Mucosa of descending colon (tissue), 3 donors: Measurements from ENCODE around the gene TGFBI. TPM values are rescaled to one million over a fixed set of nuclear protein-coding genes. Genes with fewer than 3 reads are reported as not detected.

Experiments
- ATAC-seq: fragments of 200-7000 bp; cut with Tn5 transposase; one replicate; pipeline ENCODE4 v1.9.1; 2020; ENCODE audit warnings: mild to moderate bottlenecking, moderate library complexity
- DNase-seq, 3 donors: peaks; one replicate each; pipeline ENCODE4 v3.0.0-alpha.2; 2020
- H3K36me3 ChIP-seq: fragments of 200-600 bp; one replicate; pipeline ENCODE4 v1.8.0; 2021; ENCODE audit warnings: low read depth, mild to moderate bottlenecking
- H3K4me1 ChIP-seq: fragments of 200-600 bp; one replicate; pipeline ENCODE4 v1.8.0; 2021; ENCODE audit warnings: low read depth, mild to moderate bottlenecking
- H3K4me3 ChIP-seq: fragments of 200-600 bp; one replicate; pipeline ENCODE4 v1.8.0; 2021; ENCODE audit warnings: mild to moderate bottlenecking
- H3K9me3 ChIP-seq: fragments of 200-600 bp; one replicate; pipeline ENCODE4 v1.8.0; 2021; ENCODE audit warnings: mild to moderate bottlenecking
- CTCF ChIP-seq: fragments of 200-600 bp; IDR thresholded peaks from one replicate; pipeline ENCODE4 v1.8.0; 2022; ENCODE audit warnings: antibody characterized with exemption, mild to moderate bottlenecking
- intact Hi-C, 2 donors: fragments of 100-400 bp; cut with DNase I in 1 of 2; cut with micrococcal nuclease in 1 of 2; formaldehyde crosslinking; loops; one replicate each; pipeline versions ENCODE4 v1.11.0 to v1.11.1; 2022; cut with DNase I, micrococcal nuclease
- total RNA-seq, 3 donors: library from RNA; stranded (reverse); fragmentation: NEBNext Ultra II Directional in 2 of 3; extraction: Animal tissue kit (Norgen Biotek cat#: 25700) in 2 of 3; gene quantifications; one replicate each; pipeline versions ENCODE4 v1.2.1 to v1.2.4, GENCODE V29; 2021 to 2023
- donor health status: DM: no; HTN: no; CAD: no; lungs with moderate emphysema.
- donor health status: DM: no; HTN: no; CAD: no.
- donor health status: DM: no; HTN: yes; CAD: no.

The TGFBI gene
- total RNA-seq, 3 donors from 2014 or later = 26.8 to 77.1 (median 47.0) TPM

- DNase-seq (no peak), ATAC-seq (no peak)
- Histone ChIP-seq H3K4me1 (peaks cover 8% of the 10 kb centered on the region), H3K9me3 (no peaks in the 10 kb centered on the region), H3K4me3 (no peak overlapping the region), H3K36me3 (no peaks in the 10 kb centered on the region)
- intact Hi-C loops = no loop called here
- TF ChIP-seq CTCF = no peak
Observed at GRCh38 chr5:136028090-136028489, 698 bp upstream of the TGFBI start.

- intact Hi-C loops = no loop called here
- no peak for ATAC-seq
Observed at GRCh38 chr5:136030252-136030651, 1.5 kb downstream of the TGFBI start.

GRCh38 chr5:136030956-136031611 is 2.3 kb downstream of the TGFBI start:
- no peak for DNase-seq
- Histone ChIP-seq H3K4me3 (no peak overlapping the region), H3K36me3 (no peaks in the 10 kb centered on the region), H3K4me1 (peaks cover 8% of the 10 kb centered on the region), H3K9me3 (no peaks in the 10 kb centered on the region)
- no peak for TF ChIP-seq CTCF
- no peak for ATAC-seq
- intact Hi-C loops = no loop called here

More at GRCh38 chr5:136030252-136030651, 1.5 kb downstream of the TGFBI start:
- Histone ChIP-seq H3K9me3 (no peaks in the 10 kb centered on the region), H3K36me3 (no peaks in the 10 kb centered on the region), H3K4me3 (no peak overlapping the region), H3K4me1 (peaks cover 8% of the 10 kb centered on the region)
- no peak for TF ChIP-seq CTCF
- DNase-seq = no peak

GRCh38 chr5:136031711-136032110 is 2.9 kb downstream of the TGFBI start:
- DNase-seq (no peak), ATAC-seq (no peak)
- no peaks in the 10 kb centered on the region for H3K36me3 ChIP-seq
- intact Hi-C loops = no loop called here
- TF ChIP-seq CTCF = no peak
- no peaks in the 10 kb centered on the region for H3K9me3 ChIP-seq
- H3K4me1 ChIP-seq = peaks cover 11% of the 10 kb centered on the region
- H3K4me3 ChIP-seq = no peak overlapping the region

GRCh38 chr5:136032564-136032963 is 3.8 kb downstream of the TGFBI start:
- no peaks in the 10 kb centered on the region for H3K9me3 ChIP-seq
- no peak overlapping the region for H3K4me3 ChIP-seq
- intact Hi-C loops = no loop called here
- peaks cover 19% of the 10 kb centered on the region for H3K4me1 ChIP-seq
- H3K36me3 ChIP-seq = no peaks in the 10 kb centered on the region
- ATAC-seq = no peak
- no peak for DNase-seq
- TF ChIP-seq CTCF = no peak

- H3K4me1 ChIP-seq = peaks cover 26% of the 10 kb centered on the region
- TF ChIP-seq CTCF = no peak
- no peak for DNase-seq
- no peak for ATAC-seq
- intact Hi-C loops = no loop called here
- H3K36me3 ChIP-seq = no peaks in the 10 kb centered on the region
- no peak overlapping the region for H3K4me3 ChIP-seq
- no peaks in the 10 kb centered on the region for H3K9me3 ChIP-seq
Observed at GRCh38 chr5:136033234-136033633, 4.4 kb downstream of the TGFBI start.
